ENCODE measurements around the gene RPA1.
"Not testable (repeated sequence)": the region's sequence is repeated elsewhere in the genome, so short reads cannot be mapped to it uniquely, and the experiment has no call there.

GRCh38 chr17:1809815-1810214 is 20.0 kb upstream of the RPA1 start:
- TF ChIP-seq, protein P1, sequence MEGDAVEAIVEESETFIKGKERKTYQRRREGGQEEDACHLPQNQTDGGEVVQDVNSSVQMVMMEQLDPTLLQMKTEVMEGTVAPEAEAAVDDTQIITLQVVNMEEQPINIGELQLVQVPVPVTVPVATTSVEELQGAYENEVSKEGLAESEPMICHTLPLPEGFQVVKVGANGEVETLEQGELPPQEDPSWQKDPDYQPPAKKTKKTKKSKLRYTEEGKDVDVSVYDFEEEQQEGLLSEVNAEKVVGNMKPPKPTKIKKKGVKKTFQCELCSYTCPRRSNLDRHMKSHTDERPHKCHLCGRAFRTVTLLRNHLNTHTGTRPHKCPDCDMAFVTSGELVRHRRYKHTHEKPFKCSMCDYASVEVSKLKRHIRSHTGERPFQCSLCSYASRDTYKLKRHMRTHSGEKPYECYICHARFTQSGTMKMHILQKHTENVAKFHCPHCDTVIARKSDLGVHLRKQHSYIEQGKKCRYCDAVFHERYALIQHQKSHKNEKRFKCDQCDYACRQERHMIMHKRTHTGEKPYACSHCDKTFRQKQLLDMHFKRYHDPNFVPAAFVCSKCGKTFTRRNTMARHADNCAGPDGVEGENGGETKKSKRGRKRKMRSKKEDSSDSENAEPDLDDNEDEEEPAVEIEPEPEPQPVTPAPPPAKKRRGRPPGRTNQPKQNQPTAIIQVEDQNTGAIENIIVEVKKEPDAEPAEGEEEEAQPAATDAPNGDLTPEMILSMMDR (IDR thresholded peaks at IDR 0.05): not testable (repeated sequence)
- TF ChIP-seq POLR2A (IDR thresholded peaks at IDR 0.05): not testable (repeated sequence)
